GM13976 (cell line): Measurements from ENCODE around the gene HPS5.

Source experiments
- DNase-seq: peaks from one replicate; pipeline ENCODE4 v3.0.0; 2012; ENCODE audit warnings: low spot score
- in situ Hi-C: fragments of 300-500 bp; cut with MboI; formaldehyde crosslinking; loops from one replicate; pipeline ENCODE4 v1.12.0; 2022; ENCODE audit warnings: low sequenced_read_pairs, mixed read lengths, inconsistent platforms; ENCODE audit not compliant: unreplicated experiment
- TF ChIP-seq, protein P1 (sequence below): IDR thresholded peaks from 2 replicates; pipeline ENCODE4 v1.5.1; 2012; ENCODE audit warnings: borderline replicate concordance, mild to moderate bottlenecking; ENCODE audit not compliant: insufficient read depth; ENCODE audit errors: extremely low read depth, missing control alignments, control extremely low read depth

HPS5 gene

DNA sequence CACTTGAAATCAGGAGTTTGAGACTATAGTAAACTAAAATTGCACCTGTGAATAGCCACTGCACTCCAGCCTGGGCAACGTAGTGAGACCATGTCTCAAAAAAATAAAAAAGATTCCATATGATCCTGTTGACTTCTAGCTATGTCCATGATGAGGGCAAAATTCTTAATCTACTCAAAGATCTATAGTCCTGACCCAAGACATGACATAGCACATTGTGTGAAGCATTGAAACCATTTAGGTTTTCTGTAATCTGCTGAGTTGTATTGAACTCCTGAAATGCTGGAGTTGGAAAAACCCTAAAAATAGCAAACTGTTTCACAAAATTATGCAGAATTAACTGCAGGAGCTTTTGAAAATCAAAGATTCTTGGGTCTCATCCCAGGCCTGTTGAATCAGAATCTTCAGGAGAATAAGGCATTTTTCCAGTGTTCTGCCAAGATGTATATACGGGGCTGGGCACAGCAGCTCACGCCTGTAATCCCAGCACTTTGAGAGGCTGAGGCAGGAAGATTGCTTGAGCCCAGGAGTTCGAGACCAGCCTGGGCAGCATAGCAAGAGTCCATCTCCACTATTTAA is 42.6 kb upstream of the HPS5 start:
- no peak for DNase-seq
- in situ Hi-C loops: no loop called here
- TF ChIP-seq, protein P1, sequence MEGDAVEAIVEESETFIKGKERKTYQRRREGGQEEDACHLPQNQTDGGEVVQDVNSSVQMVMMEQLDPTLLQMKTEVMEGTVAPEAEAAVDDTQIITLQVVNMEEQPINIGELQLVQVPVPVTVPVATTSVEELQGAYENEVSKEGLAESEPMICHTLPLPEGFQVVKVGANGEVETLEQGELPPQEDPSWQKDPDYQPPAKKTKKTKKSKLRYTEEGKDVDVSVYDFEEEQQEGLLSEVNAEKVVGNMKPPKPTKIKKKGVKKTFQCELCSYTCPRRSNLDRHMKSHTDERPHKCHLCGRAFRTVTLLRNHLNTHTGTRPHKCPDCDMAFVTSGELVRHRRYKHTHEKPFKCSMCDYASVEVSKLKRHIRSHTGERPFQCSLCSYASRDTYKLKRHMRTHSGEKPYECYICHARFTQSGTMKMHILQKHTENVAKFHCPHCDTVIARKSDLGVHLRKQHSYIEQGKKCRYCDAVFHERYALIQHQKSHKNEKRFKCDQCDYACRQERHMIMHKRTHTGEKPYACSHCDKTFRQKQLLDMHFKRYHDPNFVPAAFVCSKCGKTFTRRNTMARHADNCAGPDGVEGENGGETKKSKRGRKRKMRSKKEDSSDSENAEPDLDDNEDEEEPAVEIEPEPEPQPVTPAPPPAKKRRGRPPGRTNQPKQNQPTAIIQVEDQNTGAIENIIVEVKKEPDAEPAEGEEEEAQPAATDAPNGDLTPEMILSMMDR: no peak

DNA sequence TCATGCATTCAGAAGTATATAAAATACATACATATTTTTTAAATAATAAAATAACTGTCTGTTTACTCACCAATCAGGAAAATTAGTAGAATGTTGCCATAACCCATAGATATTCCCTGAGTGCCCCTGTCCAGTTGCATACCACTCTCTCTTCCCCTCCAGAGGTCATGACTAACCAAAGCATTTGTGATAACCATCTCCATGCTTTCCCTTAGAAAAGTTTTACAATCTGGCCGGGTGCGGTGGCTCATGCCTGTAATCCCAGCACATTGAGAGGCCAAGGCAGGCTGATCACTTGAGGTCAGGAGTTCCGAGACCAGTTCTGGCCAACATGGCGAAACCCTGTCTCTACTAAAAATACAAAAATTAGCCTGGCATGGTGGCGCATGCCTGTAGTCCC is 39.2 kb upstream of the HPS5 start:
- TF ChIP-seq, protein P1: no peak
- no peak for DNase-seq
- in situ Hi-C loops: no loop called here

DNA sequence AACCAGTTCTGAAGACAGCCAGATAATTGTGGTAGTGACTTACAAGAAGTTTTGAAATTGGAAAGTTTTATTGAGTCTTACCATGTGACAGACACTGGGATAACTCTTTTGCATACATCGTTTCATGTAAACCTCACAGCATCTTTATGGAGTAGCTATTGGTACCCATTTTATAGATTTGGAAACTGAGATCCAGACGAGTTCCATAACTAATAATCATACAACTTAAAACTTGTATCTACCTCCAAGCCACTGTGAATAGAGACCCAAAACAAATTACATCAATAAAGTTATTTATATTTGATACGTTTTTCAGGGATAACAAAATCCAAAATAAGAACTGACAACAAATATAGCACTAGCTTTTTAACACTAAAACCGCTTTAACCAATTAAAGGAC is 36.7 kb upstream of the HPS5 start:
- in situ Hi-C loops: no loop called here
- DNase-seq: no peak
- TF ChIP-seq, protein P1: no peak

DNA sequence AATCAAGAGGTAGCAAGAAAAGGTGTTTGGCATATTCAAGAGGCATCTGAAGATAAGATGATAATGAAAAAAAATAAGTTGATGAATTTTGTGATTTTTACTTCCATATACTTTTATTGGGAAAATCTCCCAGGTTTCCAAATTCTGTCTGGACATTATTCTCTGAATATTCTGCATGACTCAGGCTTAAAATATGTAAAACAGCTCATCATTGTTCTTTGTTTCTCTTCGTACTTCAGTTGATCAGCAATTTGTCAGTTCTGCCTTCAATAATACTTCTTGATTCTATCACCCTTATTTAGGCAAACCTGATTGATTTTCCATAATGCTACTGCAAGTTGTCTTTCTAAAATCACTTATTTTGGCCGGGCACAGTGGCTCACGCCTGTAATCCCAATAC is 30.6 kb upstream of the HPS5 start:
- DNase-seq: no peak
- in situ Hi-C loops: no loop called here
- TF ChIP-seq, protein P1: no peak

DNA sequence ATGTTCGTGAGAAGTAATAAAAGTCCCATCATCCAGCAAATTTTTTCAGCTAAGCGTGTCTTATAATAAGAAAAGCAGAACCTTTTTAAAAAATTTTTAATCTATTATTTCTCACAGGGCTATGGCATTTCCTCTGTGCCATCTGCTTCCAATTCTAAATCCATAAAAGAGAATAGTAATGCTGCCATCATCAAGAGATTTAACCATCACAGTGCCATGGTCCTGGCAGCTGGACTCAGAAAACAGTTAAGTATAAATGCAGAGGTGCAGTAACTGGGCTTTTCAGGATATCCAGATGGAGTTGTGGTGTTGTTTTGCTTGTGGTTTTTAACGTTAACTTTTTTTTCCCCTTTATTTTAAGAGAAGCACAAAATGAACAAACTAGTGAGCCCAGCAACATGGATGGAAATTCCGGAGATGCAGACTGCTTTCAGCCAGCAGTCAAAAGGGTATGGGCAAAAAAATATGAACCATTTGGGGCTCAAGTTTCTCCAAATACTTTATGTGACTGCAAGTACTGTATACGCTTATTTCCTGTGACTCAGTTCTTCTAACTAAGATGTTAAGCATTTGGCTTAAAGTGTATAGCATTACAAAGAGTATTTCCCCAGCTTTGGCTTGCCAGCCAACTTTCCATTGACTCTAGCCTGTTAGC is 25.7 kb upstream of the HPS5 start:
- no peak for DNase-seq
- TF ChIP-seq, protein P1: no peak
- in situ Hi-C loops: no loop called here

DNA sequence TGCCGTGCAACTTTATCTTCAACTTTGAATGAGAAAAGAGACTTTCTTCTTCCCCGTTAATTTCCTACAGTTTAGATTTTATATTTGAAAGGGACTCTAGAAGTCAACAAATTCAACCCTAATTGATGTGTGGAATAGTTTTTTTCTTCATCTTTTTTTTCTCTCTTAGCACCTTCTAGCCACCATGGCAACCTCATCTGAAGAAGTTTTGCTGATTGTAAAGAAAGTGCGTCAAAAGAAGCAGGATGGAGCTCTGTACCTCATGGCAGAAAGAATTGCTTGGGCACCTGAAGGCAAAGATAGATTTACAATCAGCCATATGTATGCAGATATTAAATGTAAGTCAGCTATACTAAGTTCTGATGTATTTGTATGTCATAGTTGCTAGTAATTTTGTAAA is 11.0 kb upstream of the HPS5 start:
- in situ Hi-C loops: no loop called here
- DNase-seq: no peak
- TF ChIP-seq, protein P1: no peak
